ENCODE results near the gene UNC5B. TPM values are rescaled to one million over a fixed set of nuclear protein-coding genes. Genes with fewer than 3 reads are reported as not detected.
A peak's percentile ranks its signal among the peaks of the same experiment; 100 is the strongest.

The UNC5B gene
- total RNA-seq, 1 donor from 2014 or later: 6.3 TPM

- no peak overlapping the region for H3K27ac ChIP-seq (ENCODE audit: low read depth, low read length)
- H3K9ac ChIP-seq (ENCODE audit: low read depth in 1 of 3, low read length in 3 of 3): no peak overlapping the region
- no peaks in the 10 kb centered on the region for H3K36me3 ChIP-seq (ENCODE audit: control insufficient read depth in 3 of 3, insufficient read depth in 3 of 3, low read length in 3 of 3)
- H3K9me3 ChIP-seq (ENCODE audit: control insufficient read depth in 3 of 3, low read length in 3 of 3): no peaks in the 10 kb centered on the region
- peaks cover 0 to 4% (median 3%) of the 10 kb centered on the region in 3 donors for H3K4me1 ChIP-seq (ENCODE audit: control insufficient read depth in 3 of 3, insufficient read depth in 3 of 3, low read length in 3 of 3)
- H3K27me3 ChIP-seq (ENCODE audit: control insufficient read depth in 3 of 3, insufficient read depth in 3 of 3, low read length in 3 of 3): peaks cover 0 to 12% (median 11%) of the 10 kb centered on the region in 3 donors
- H3K4me3 ChIP-seq (ENCODE audit: low read length in 3 of 3): no peak overlapping the region
Measured at GRCh38 chr10:71205468-71205867, 6.9 kb upstream of the UNC5B start.

- Histone ChIP-seq H3K4me3 (ENCODE audit: low read length in 3 of 3) (no peak overlapping the region), H3K27me3 (ENCODE audit: control insufficient read depth in 3 of 3, insufficient read depth in 3 of 3, low read length in 3 of 3) (peaks cover 0 to 23% (median 19%) of the 10 kb centered on the region in 3 donors), H3K4me1 (ENCODE audit: control insufficient read depth in 3 of 3, insufficient read depth in 3 of 3, low read length in 3 of 3) (peaks cover 3 to 9% (median 7%) of the 10 kb centered on the region in 3 donors)
Measured at GRCh38 chr10:71206911-71207310, 5.5 kb upstream of the UNC5B start.

GRCh38 chr10:71207578-71207977 is 4.8 kb upstream of the UNC5B start:
- Histone ChIP-seq H3K36me3 (ENCODE audit: control insufficient read depth in 3 of 3, insufficient read depth in 3 of 3, low read length in 3 of 3) (no peaks in the 10 kb centered on the region), H3K27ac (ENCODE audit: low read depth, low read length) (no peak overlapping the region), H3K4me3 (ENCODE audit: low read length in 3 of 3) (no peak overlapping the region), H3K9me3 (ENCODE audit: control insufficient read depth in 3 of 3, low read length in 3 of 3) (no peaks in the 10 kb centered on the region), H3K9ac (ENCODE audit: low read depth in 1 of 3, low read length in 3 of 3) (no peak overlapping the region), H3K4me1 (ENCODE audit: control insufficient read depth in 3 of 3, insufficient read depth in 3 of 3, low read length in 3 of 3) (peaks cover 6 to 13% (median 10%) of the 10 kb centered on the region in 3 donors), H3K27me3 (ENCODE audit: control insufficient read depth in 3 of 3, insufficient read depth in 3 of 3, low read length in 3 of 3) (peaks cover 0 to 23% (median 19%) of the 10 kb centered on the region in 3 donors)

More at GRCh38 chr10:71206911-71207310, 5.5 kb upstream of the UNC5B start:
- Histone ChIP-seq H3K27ac (ENCODE audit: low read depth, low read length) (no peak overlapping the region), H3K9me3 (ENCODE audit: control insufficient read depth in 3 of 3, low read length in 3 of 3) (no peaks in the 10 kb centered on the region), H3K9ac (ENCODE audit: low read depth in 1 of 3, low read length in 3 of 3) (no peak overlapping the region), H3K36me3 (ENCODE audit: control insufficient read depth in 3 of 3, insufficient read depth in 3 of 3, low read length in 3 of 3) (no peaks in the 10 kb centered on the region)

- Histone ChIP-seq H3K27ac (ENCODE audit: low read depth, low read length) (no peak overlapping the region), H3K27me3 (ENCODE audit: control insufficient read depth in 3 of 3, insufficient read depth in 3 of 3, low read length in 3 of 3) (peaks cover 0 to 23% (median 19%) of the 10 kb centered on the region in 3 donors), H3K9ac (ENCODE audit: low read depth in 1 of 3, low read length in 3 of 3) (no peak overlapping the region), H3K9me3 (ENCODE audit: control insufficient read depth in 3 of 3, low read length in 3 of 3) (no peaks in the 10 kb centered on the region), H3K4me3 (ENCODE audit: low read length in 3 of 3) (no peak overlapping the region), H3K36me3 (ENCODE audit: control insufficient read depth in 3 of 3, insufficient read depth in 3 of 3, low read length in 3 of 3) (no peaks in the 10 kb centered on the region), H3K4me1 (ENCODE audit: control insufficient read depth in 3 of 3, insufficient read depth in 3 of 3, low read length in 3 of 3) (peaks cover 15 to 30% (median 23%) of the 10 kb centered on the region in 3 donors)
Measured at GRCh38 chr10:71209352-71209715, 3.0 kb upstream of the UNC5B start.

GRCh38 chr10:71209731-71210541 is 2.4 kb upstream of the UNC5B start:
- Histone ChIP-seq H3K9ac (ENCODE audit: low read depth in 1 of 3, low read length in 3 of 3) (no peak overlapping the region), H3K9me3 (ENCODE audit: control insufficient read depth in 3 of 3, low read length in 3 of 3) (no peaks in the 10 kb centered on the region), H3K27me3 (ENCODE audit: control insufficient read depth in 3 of 3, insufficient read depth in 3 of 3, low read length in 3 of 3) (peaks cover 0 to 23% (median 19%) of the 10 kb centered on the region in 3 donors), H3K36me3 (ENCODE audit: control insufficient read depth in 3 of 3, insufficient read depth in 3 of 3, low read length in 3 of 3) (no peaks in the 10 kb centered on the region), H3K4me3 (ENCODE audit: low read length in 3 of 3) (no peak overlapping the region), H3K4me1 (ENCODE audit: control insufficient read depth in 3 of 3, insufficient read depth in 3 of 3, low read length in 3 of 3) (peaks cover 15 to 32% (median 26%) of the 10 kb centered on the region in 3 donors), H3K27ac (ENCODE audit: low read depth, low read length) (no peak overlapping the region)

- H3K36me3 ChIP-seq (ENCODE audit: control insufficient read depth in 3 of 3, insufficient read depth in 3 of 3, low read length in 3 of 3): no peaks in the 10 kb centered on the region
- no peak overlapping the region for H3K4me3 ChIP-seq (ENCODE audit: low read length in 3 of 3)
- no peak overlapping the region for H3K27ac ChIP-seq (ENCODE audit: low read depth, low read length)
- no peak overlapping the region for H3K9ac ChIP-seq (ENCODE audit: low read depth in 1 of 3, low read length in 3 of 3)
- H3K27me3 ChIP-seq (ENCODE audit: control insufficient read depth in 3 of 3, insufficient read depth in 3 of 3, low read length in 3 of 3): peaks cover 0 to 23% (median 19%) of the 10 kb centered on the region in 3 donors
- peaks cover 15 to 32% (median 26%) of the 10 kb centered on the region in 3 donors for H3K4me1 ChIP-seq (ENCODE audit: control insufficient read depth in 3 of 3, insufficient read depth in 3 of 3, low read length in 3 of 3)
- no peaks in the 10 kb centered on the region for H3K9me3 ChIP-seq (ENCODE audit: control insufficient read depth in 3 of 3, low read length in 3 of 3)
Measured at GRCh38 chr10:71210542-71210871, 1.9 kb upstream of the UNC5B start.

- no peak overlapping the region for H3K9ac ChIP-seq (ENCODE audit: low read depth in 1 of 3, low read length in 3 of 3)
- no peaks in the 10 kb centered on the region for H3K36me3 ChIP-seq (ENCODE audit: control insufficient read depth in 3 of 3, insufficient read depth in 3 of 3, low read length in 3 of 3)
- H3K4me3 ChIP-seq (ENCODE audit: low read length in 3 of 3): no peak overlapping the region
- H3K9me3 ChIP-seq (ENCODE audit: control insufficient read depth in 3 of 3, low read length in 3 of 3): no peaks in the 10 kb centered on the region
- H3K4me1 ChIP-seq (ENCODE audit: control insufficient read depth in 3 of 3, insufficient read depth in 3 of 3, low read length in 3 of 3): peaks cover 16 to 32% (median 26%) of the 10 kb centered on the region in 3 donors
- peaks cover 0 to 23% (median 19%) of the 10 kb centered on the region in 3 donors for H3K27me3 ChIP-seq (ENCODE audit: control insufficient read depth in 3 of 3, insufficient read depth in 3 of 3, low read length in 3 of 3)
- no peak overlapping the region for H3K27ac ChIP-seq (ENCODE audit: low read depth, low read length)
Measured at GRCh38 chr10:71211053-71211452, 1.3 kb upstream of the UNC5B start.

GRCh38 chr10:71211775-71212317 is 524 bp upstream of the UNC5B start:
- H3K27me3 ChIP-seq (ENCODE audit: control insufficient read depth in 3 of 3, insufficient read depth in 3 of 3, low read length in 3 of 3): peaks cover 0 to 23% (median 19%) of the 10 kb centered on the region in 3 donors
- no peaks in the 10 kb centered on the region for H3K9me3 ChIP-seq (ENCODE audit: control insufficient read depth in 3 of 3, low read length in 3 of 3)
- peak overlapping the region; percentile 65 to 81 (median 68) for H3K9ac ChIP-seq (ENCODE audit: low read depth in 1 of 3, low read length in 3 of 3)
- peaks cover 24 to 36% (median 33%) of the 10 kb centered on the region in 3 donors for H3K4me1 ChIP-seq (ENCODE audit: control insufficient read depth in 3 of 3, insufficient read depth in 3 of 3, low read length in 3 of 3)
- H3K27ac ChIP-seq (ENCODE audit: low read depth, low read length): peak overlapping the region; percentile 37
- peak overlapping the region; percentile 67 to 84 (median 74) for H3K4me3 ChIP-seq (ENCODE audit: low read length in 3 of 3)
- H3K36me3 ChIP-seq (ENCODE audit: control insufficient read depth in 3 of 3, insufficient read depth in 3 of 3, low read length in 3 of 3): no peaks in the 10 kb centered on the region

- no peaks in the 10 kb centered on the region for H3K9me3 ChIP-seq (ENCODE audit: control insufficient read depth in 3 of 3, low read length in 3 of 3)
- H3K4me1 ChIP-seq (ENCODE audit: control insufficient read depth in 3 of 3, insufficient read depth in 3 of 3, low read length in 3 of 3): peaks cover 25 to 43% (median 39%) of the 10 kb centered on the region in 3 donors
- H3K9ac ChIP-seq (ENCODE audit: low read depth in 1 of 3, low read length in 3 of 3): peak overlapping the region; percentile 72 to 88 (median 83)
- peak overlapping the region; percentile 84 to 86 (median 85) for H3K4me3 ChIP-seq (ENCODE audit: low read length in 3 of 3)
- H3K36me3 ChIP-seq (ENCODE audit: control insufficient read depth in 3 of 3, insufficient read depth in 3 of 3, low read length in 3 of 3): no peaks in the 10 kb centered on the region
- H3K27ac ChIP-seq (ENCODE audit: low read depth, low read length): peak overlapping the region; percentile 69
- peaks cover 0 to 23% (median 15%) of the 10 kb centered on the region in 3 donors for H3K27me3 ChIP-seq (ENCODE audit: control insufficient read depth in 3 of 3, insufficient read depth in 3 of 3, low read length in 3 of 3)
Measured at GRCh38 chr10:71213127-71213621, 804 bp downstream of the UNC5B start.

Measured in skeletal muscle tissue (tissue), 4 donors.